BE2C (cell line): Measurements from ENCODE around the gene MEGF10.

Source experiments
- DNase-seq: peaks from one replicate; pipeline ENCODE4 v3.0.0-alpha.2; 2020
- H3K27me3 ChIP-seq: fragments of 250-450 bp; sonication (Bioruptor Pico); 2 replicates; pipeline ENCODE4 v1.5.1; 2020; ENCODE audit warnings: mild to moderate bottlenecking
- H3K36me3 ChIP-seq: fragments of 250-450 bp; sonication (Bioruptor Pico); 2 replicates; pipeline ENCODE4 v1.5.1; 2020; ENCODE audit warnings: mild to moderate bottlenecking
- H3K4me1 ChIP-seq: fragments of 250-450 bp; sonication (Bioruptor Pico); 2 replicates; pipeline ENCODE4 v1.5.1; 2020
- H3K4me3 ChIP-seq: 2 replicates; pipeline ENCODE4 v1.5.1; 2011; ENCODE audit warnings: low read depth, low read length
- H3K9me3 ChIP-seq: fragments of 250-450 bp; sonication (Bioruptor Pico); 2 replicates; pipeline ENCODE4 v1.5.1; 2020
- TF ChIP-seq, protein P1 (sequence below): IDR thresholded peaks from 2 replicates; pipeline ENCODE4 v1.5.1; 2012; ENCODE audit warnings: mild to moderate bottlenecking, low read depth, low read length

MEGF10 gene

DNA sequence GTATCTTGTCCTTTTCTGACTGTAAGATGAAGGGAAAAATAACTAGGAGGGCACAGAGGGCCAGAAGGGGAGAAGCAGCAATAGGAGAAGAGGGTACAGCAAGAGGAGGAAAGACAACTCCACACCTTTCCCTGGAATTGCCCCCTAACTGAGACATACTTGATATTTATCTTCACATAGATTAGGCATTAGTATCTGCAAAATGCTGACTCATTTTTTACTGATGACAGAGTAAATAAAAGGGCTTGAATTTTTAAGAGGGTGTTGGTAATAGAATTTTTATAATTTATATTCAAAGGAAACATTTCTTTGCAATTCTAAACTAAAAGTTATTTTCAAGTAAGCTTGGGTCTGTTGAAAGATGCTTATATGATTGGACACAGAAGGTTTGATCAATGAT lies 140.0 kb downstream of the MEGF10 start:
- H3K27me3 ChIP-seq = peaks cover 3% of the 10 kb centered on the region; the same call in 1 of the 2 replicates
- no peaks in the 10 kb centered on the region for H3K4me1 ChIP-seq
- TF ChIP-seq, protein P1, sequence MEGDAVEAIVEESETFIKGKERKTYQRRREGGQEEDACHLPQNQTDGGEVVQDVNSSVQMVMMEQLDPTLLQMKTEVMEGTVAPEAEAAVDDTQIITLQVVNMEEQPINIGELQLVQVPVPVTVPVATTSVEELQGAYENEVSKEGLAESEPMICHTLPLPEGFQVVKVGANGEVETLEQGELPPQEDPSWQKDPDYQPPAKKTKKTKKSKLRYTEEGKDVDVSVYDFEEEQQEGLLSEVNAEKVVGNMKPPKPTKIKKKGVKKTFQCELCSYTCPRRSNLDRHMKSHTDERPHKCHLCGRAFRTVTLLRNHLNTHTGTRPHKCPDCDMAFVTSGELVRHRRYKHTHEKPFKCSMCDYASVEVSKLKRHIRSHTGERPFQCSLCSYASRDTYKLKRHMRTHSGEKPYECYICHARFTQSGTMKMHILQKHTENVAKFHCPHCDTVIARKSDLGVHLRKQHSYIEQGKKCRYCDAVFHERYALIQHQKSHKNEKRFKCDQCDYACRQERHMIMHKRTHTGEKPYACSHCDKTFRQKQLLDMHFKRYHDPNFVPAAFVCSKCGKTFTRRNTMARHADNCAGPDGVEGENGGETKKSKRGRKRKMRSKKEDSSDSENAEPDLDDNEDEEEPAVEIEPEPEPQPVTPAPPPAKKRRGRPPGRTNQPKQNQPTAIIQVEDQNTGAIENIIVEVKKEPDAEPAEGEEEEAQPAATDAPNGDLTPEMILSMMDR = no peak
- H3K4me3 ChIP-seq = no peak overlapping the region
- H3K9me3 ChIP-seq = no peaks in the 10 kb centered on the region
- no peak for DNase-seq
- no peaks in the 10 kb centered on the region for H3K36me3 ChIP-seq

DNA sequence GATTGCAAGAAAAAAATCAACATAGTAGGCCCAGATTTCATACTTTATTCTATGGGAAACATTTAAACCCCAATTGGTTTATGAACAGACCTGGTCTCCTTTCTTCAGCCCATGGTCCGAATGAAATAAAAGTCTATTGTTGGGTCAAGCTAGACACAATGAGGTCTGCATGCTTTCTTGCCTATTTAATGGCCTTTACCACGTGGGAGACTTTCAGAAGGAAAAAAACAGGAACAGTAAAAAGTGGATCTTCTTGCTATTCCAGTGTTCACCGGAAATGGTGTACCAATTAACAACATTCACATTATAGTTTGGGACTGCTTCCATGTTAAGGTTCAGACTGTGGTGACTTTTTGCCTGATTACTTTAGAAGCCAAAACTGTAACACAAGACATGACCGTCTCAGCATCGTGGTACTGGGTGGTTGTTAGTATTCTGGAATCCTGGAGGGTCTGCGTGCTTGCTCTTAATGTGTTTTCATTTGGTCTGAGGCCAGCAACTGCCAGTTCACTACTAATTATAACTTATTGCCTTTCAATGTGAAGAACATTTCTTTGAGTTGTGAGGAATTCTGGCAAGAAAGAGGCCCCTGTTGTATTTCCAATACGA lies 141.5 kb downstream of the MEGF10 start:
- Histone ChIP-seq H3K4me1 (no peaks in the 10 kb centered on the region), H3K36me3 (no peaks in the 10 kb centered on the region), H3K4me3 (no peak overlapping the region), H3K9me3 (no peaks in the 10 kb centered on the region), H3K27me3 (peaks cover 3% of the 10 kb centered on the region; the same call in 1 of the 2 replicates)
- DNase-seq = no peak
- TF ChIP-seq, protein P1 = no peak

DNA sequence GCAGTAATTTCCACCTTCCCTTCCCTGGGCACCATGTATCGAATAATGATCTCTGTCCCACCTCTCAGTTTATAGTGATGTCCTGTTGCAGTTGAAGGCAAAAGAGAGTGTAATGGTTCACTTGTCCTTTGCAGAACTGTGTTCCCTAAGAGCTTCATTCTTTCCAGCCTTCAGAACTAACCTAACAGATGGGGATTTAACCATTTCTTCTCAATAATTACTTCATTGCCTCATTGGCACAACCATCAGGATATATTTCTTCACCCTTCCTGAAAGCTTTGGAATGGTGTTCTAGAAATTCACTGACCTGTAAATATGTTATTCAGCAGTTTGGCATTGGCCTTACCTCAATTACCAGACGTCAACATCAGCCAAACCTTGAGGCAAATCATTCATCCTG lies 142.9 kb downstream of the MEGF10 start:
- TF ChIP-seq, protein P1 = no peak
- DNase-seq = no peak
- Histone ChIP-seq H3K4me1 (no peaks in the 10 kb centered on the region), H3K9me3 (no peaks in the 10 kb centered on the region), H3K27me3 (peaks cover 3% of the 10 kb centered on the region; the same call in 1 of the 2 replicates), H3K36me3 (no peaks in the 10 kb centered on the region), H3K4me3 (no peak overlapping the region)

DNA sequence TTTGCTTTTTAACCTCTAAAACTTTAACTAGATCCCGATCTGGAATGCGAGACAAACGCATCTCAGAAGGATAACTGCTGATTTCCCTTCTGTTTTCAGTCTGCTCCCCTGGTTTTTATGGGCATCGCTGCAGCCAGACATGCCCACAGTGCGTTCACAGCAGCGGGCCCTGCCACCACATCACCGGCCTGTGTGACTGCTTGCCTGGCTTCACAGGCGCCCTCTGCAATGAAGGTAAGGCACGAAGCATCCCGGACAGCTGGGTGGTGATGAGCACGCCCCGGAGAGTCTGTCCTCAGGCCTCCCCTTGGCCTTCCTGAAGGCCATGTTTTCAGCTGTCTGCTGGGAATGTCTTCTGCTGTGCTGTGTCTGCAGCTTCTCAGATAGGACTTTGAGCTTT lies 144.0 kb downstream of the MEGF10 start:
- peaks cover 3% of the 10 kb centered on the region; the same call in 1 of the 2 replicates for H3K27me3 ChIP-seq
- DNase-seq = no peak
- no peaks in the 10 kb centered on the region for H3K4me1 ChIP-seq
- TF ChIP-seq, protein P1 = no peak
- H3K4me3 ChIP-seq = no peak overlapping the region
- no peaks in the 10 kb centered on the region for H3K9me3 ChIP-seq
- H3K36me3 ChIP-seq = no peaks in the 10 kb centered on the region

DNA sequence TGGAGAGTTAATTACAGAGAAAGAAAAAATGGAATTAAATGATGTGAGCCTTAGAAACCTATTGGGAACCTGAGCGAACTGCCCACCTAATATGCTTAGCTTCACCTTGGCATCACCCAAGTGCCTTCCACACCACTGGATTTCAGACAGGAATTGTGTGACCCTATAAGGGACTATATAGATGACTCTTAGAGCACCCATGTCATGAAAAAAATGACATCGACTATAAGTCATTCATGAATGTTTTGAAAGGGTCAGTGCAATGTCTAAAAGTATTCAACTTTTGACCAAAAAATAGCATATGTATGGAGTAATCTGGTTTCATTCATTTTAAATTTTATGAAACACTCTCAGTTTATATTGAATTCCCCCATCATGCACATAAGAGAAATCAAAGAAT lies 145.2 kb downstream of the MEGF10 start:
- DNase-seq = no peak
- Histone ChIP-seq H3K4me3 (no peak overlapping the region), H3K27me3 (peaks cover 3% of the 10 kb centered on the region; the same call in 1 of the 2 replicates), H3K4me1 (no peaks in the 10 kb centered on the region), H3K9me3 (no peaks in the 10 kb centered on the region), H3K36me3 (no peaks in the 10 kb centered on the region)
- TF ChIP-seq, protein P1 = no peak

DNA sequence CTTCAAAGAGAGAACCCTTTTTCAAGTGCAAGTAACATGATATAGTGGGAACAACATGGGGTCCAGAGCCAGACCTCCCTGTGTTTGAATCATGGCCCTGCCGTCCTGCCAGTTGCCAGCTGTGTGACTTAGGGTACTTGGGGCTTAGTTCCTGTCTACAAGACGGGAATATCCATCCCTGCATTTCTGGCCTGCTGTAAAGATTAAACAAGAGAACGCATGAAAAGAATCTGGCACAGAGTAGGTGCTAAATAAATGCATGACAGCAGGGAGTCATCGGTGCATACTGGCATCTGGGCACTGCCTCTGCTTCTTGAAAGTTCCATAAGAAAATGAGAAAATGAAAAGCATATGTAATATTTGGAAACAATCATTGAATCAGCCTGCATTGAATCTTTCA lies 149.0 kb downstream of the MEGF10 start:
- DNase-seq = no peak
- Histone ChIP-seq H3K36me3 (no peaks in the 10 kb centered on the region), H3K4me1 (no peaks in the 10 kb centered on the region), H3K4me3 (no peak overlapping the region), H3K27me3 (no peaks in the 10 kb centered on the region; the same call in 1 of the 2 replicates), H3K9me3 (no peaks in the 10 kb centered on the region)
- TF ChIP-seq, protein P1 = no peak
